ENCODE data around the gene DACH1.

DNA sequence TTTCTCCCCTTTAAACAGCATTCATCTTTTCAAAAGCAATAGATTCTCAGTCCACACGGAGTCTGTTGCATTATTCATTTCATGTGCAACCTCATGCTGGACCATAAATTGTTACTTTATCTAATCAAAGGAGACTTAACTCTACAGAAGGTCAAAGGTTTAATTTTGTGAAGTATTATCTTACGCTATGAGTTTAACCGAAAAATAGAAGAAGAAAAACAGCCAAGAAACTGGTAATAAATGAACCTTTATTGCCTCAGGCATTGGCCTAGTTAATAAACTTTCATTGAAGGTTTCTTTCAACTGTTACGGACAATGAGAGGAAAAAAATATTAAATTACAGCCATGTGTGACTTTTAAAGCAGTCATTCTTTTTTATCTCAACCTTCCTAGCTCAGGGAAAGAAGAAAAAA, 223.6 kb downstream of the DACH1 start:
- TF ChIP-seq, protein P1, sequence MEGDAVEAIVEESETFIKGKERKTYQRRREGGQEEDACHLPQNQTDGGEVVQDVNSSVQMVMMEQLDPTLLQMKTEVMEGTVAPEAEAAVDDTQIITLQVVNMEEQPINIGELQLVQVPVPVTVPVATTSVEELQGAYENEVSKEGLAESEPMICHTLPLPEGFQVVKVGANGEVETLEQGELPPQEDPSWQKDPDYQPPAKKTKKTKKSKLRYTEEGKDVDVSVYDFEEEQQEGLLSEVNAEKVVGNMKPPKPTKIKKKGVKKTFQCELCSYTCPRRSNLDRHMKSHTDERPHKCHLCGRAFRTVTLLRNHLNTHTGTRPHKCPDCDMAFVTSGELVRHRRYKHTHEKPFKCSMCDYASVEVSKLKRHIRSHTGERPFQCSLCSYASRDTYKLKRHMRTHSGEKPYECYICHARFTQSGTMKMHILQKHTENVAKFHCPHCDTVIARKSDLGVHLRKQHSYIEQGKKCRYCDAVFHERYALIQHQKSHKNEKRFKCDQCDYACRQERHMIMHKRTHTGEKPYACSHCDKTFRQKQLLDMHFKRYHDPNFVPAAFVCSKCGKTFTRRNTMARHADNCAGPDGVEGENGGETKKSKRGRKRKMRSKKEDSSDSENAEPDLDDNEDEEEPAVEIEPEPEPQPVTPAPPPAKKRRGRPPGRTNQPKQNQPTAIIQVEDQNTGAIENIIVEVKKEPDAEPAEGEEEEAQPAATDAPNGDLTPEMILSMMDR (IDR thresholded peaks at IDR 0.05 in 4 of 5, conservative IDR thresholded peaks at IDR 0.05 in 1 of 5) = no peak
- TF ChIP-seq POLR2A (IDR thresholded peaks at IDR 0.05) = no peak
